Effector memory CD8-positive, alpha-beta T cell (primary cell): Measurements from ENCODE around the gene KIFC3.
"Not testable (repeated sequence)": the region's sequence is repeated elsewhere in the genome, so short reads cannot be mapped to it uniquely, and the experiment has no call there.

Experiments used
- ATAC-seq: fragments of 150-1000 bp; cut with Tn5 transposase; replicated peaks from 2 replicates; pipeline ENCODE4 v1.10.0; 2021; ENCODE audit warnings: mild to moderate bottlenecking, moderate library complexity
- DNase-seq, 3 experiments: peaks; one replicate each; pipeline ENCODE4 v3.0.0; 2021
- H3K27ac Mint-ChIP-seq, 2 donors: one replicate each; pipeline ENCODE4 v1.8.0; 2022; ENCODE audit warnings: mild to moderate bottlenecking in 2 of 2, mixed read lengths in 2 of 2, moderate library complexity in 2 of 2
- H3K27me3 Mint-ChIP-seq, 2 donors: one replicate each; pipeline ENCODE4 v1.8.0; 2022; ENCODE audit warnings: mixed read lengths in 2 of 2
- H3K36me3 Mint-ChIP-seq: one replicate; pipeline ENCODE4 v1.8.0; 2022; ENCODE audit warnings: mild to moderate bottlenecking, moderate library complexity, mixed read lengths; ENCODE audit not compliant: insufficient read depth
- H3K4me1 Mint-ChIP-seq, 2 donors: one replicate each; pipeline ENCODE4 v1.8.0; 2022; ENCODE audit warnings: low read depth in 2 of 2, mixed read lengths in 2 of 2
- H3K4me3 Mint-ChIP-seq, 2 donors: one replicate each; pipeline ENCODE4 v1.8.0; 2022; ENCODE audit warnings: mild to moderate bottlenecking in 2 of 2, mixed read lengths in 2 of 2, moderate library complexity in 2 of 2
- H3K9me3 Mint-ChIP-seq, 2 donors: one replicate each; pipeline ENCODE4 v1.8.0; 2022; ENCODE audit warnings: mixed read lengths in 2 of 2
- total RNA-seq, 9 experiments: gene quantifications; one replicate each; lab custom pipeline; 2026; lab: John Stamatoyannopoulos, UW

Gene KIFC3
- total RNA-seq, result 2.8 to 48.0 (median 6.2) reads per million in 9 experiments

GRCh38 chr16:57802341-57803133 lies at the start of gene KIFC3:
Gene KIFC3 (minus strand): TSS chr16:57802491. CDS start chr16:57798243, 4,248 bp downstream.
- ATAC-seq (peak; percentile 87), DNase-seq (peak; percentile 68 to 72 (median 70))
- Mint-ChIP-seq H3K27ac (peak within 1 kb of the TSS; percentile 90 to 97), H3K4me3 (peak within 1 kb of the TSS; percentile 87 to 96), H3K27me3 (no peaks in the 10 kb centered on the region), H3K36me3 (peaks cover 9% of the 10 kb centered on the region), H3K4me1 (peaks cover 33 to 37% of the 10 kb centered on the region in 2 donors), H3K9me3 (no peaks in the 10 kb centered on the region)

- H3K4me1 Mint-ChIP-seq, result peaks cover 0 to 4% of the 10 kb centered on the region in 2 donors
- no peaks in the 10 kb centered on the region for H3K9me3 Mint-ChIP-seq
- H3K27ac Mint-ChIP-seq, result no peak overlapping the region
- DNase-seq, result no peak
- ATAC-seq, result no peak
- H3K27me3 Mint-ChIP-seq, result peaks cover 0 to 16% of the 10 kb centered on the region in 2 donors
- peaks cover 4% of the 10 kb centered on the region for H3K36me3 Mint-ChIP-seq
- H3K4me3 Mint-ChIP-seq, result no peak overlapping the region
Measured at GRCh38 chr16:57848181-57848580, 45.9 kb upstream of the KIFC3 start.

GRCh38 chr16:57846931-57847330 lies 44.6 kb upstream of the KIFC3 start:
- H3K9me3 Mint-ChIP-seq, DNase-seq, ATAC-seq, H3K4me3 Mint-ChIP-seq, H3K36me3 Mint-ChIP-seq, H3K27me3 Mint-ChIP-seq, H3K4me1 Mint-ChIP-seq: not testable (repeated sequence)
- H3K27ac Mint-ChIP-seq, result peak overlapping the region in 1 of 2 donors; percentile 13

GRCh38 chr16:57846078-57846697 lies 43.9 kb upstream of the KIFC3 start:
- peak overlapping the region in 1 of 2 donors; percentile 13 for H3K27ac Mint-ChIP-seq
- H3K4me1 Mint-ChIP-seq, result peaks cover 0 to 4% of the 10 kb centered on the region in 2 donors
- no peak overlapping the region for H3K4me3 Mint-ChIP-seq
- H3K27me3 Mint-ChIP-seq, result peaks cover 0 to 5% of the 10 kb centered on the region in 2 donors
- peaks cover 4% of the 10 kb centered on the region for H3K36me3 Mint-ChIP-seq
- no peaks in the 10 kb centered on the region for H3K9me3 Mint-ChIP-seq
- DNase-seq (no peak), ATAC-seq (no peak)

- peaks cover 0 to 5% of the 10 kb centered on the region in 2 donors for H3K27me3 Mint-ChIP-seq
- ATAC-seq, result no peak
Measured at GRCh38 chr16:57845115-57845514, 42.8 kb upstream of the KIFC3 start.

GRCh38 chr16:57844416-57845030 lies 42.2 kb upstream of the KIFC3 start:
- Mint-ChIP-seq H3K4me1 (peaks cover 0 to 4% of the 10 kb centered on the region in 2 donors), H3K9me3 (no peaks in the 10 kb centered on the region), H3K27ac (no peak overlapping the region), H3K36me3 (peaks cover 4% of the 10 kb centered on the region), H3K4me3 (no peak overlapping the region), H3K27me3 (peaks cover 0 to 11% of the 10 kb centered on the region in 2 donors)
- DNase-seq, result no peak
- ATAC-seq, result no peak

More at GRCh38 chr16:57845115-57845514, 42.8 kb upstream of the KIFC3 start:
- H3K27ac Mint-ChIP-seq, result no peak overlapping the region
- no peaks in the 10 kb centered on the region for H3K9me3 Mint-ChIP-seq
- DNase-seq, result no peak
- H3K4me1 Mint-ChIP-seq, result peaks cover 0 to 4% of the 10 kb centered on the region in 2 donors
- H3K4me3 Mint-ChIP-seq, result no peak overlapping the region
- H3K36me3 Mint-ChIP-seq, result peaks cover 4% of the 10 kb centered on the region

- Mint-ChIP-seq H3K9me3 (no peaks in the 10 kb centered on the region), H3K4me1 (peaks cover 0 to 4% of the 10 kb centered on the region in 2 donors), H3K27me3 (peaks cover 0 to 11% of the 10 kb centered on the region in 2 donors), H3K4me3 (no peak overlapping the region), H3K27ac (no peak overlapping the region), H3K36me3 (peaks cover 4% of the 10 kb centered on the region)
- ATAC-seq, result no peak
- no peak for DNase-seq
Measured at GRCh38 chr16:57843400-57843799, 41.1 kb upstream of the KIFC3 start.

- no peak overlapping the region for H3K4me3 Mint-ChIP-seq
- ATAC-seq, result no peak
- H3K27me3 Mint-ChIP-seq, result peaks cover 0 to 11% of the 10 kb centered on the region in 2 donors
- DNase-seq, result no peak
- no peaks in the 10 kb centered on the region for H3K9me3 Mint-ChIP-seq
- H3K36me3 Mint-ChIP-seq, result peaks cover 4% of the 10 kb centered on the region
- peaks cover 0 to 4% of the 10 kb centered on the region in 2 donors for H3K4me1 Mint-ChIP-seq
- H3K27ac Mint-ChIP-seq, result no peak overlapping the region
Measured at GRCh38 chr16:57842601-57843000, 40.3 kb upstream of the KIFC3 start.

- DNase-seq (no peak), ATAC-seq (no peak)
- H3K27ac Mint-ChIP-seq, result no peak overlapping the region
- no peak overlapping the region for H3K4me3 Mint-ChIP-seq
- no peaks in the 10 kb centered on the region for H3K36me3 Mint-ChIP-seq
- no peaks in the 10 kb centered on the region for H3K9me3 Mint-ChIP-seq
- H3K4me1 Mint-ChIP-seq, result no peaks in the 10 kb centered on the region
- H3K27me3 Mint-ChIP-seq, result peaks cover 9 to 11% of the 10 kb centered on the region in 2 donors
Measured at GRCh38 chr16:57840833-57841232, 38.5 kb upstream of the KIFC3 start.

- H3K4me1 Mint-ChIP-seq, result no peaks in the 10 kb centered on the region
- no peak overlapping the region for H3K4me3 Mint-ChIP-seq
- DNase-seq (no peak), ATAC-seq (no peak)
- peaks cover 6 to 16% of the 10 kb centered on the region in 2 donors for H3K27me3 Mint-ChIP-seq
- no peaks in the 10 kb centered on the region for H3K36me3 Mint-ChIP-seq
- H3K9me3 Mint-ChIP-seq, result no peaks in the 10 kb centered on the region
- H3K27ac Mint-ChIP-seq, result no peak overlapping the region
Measured at GRCh38 chr16:57838161-57838560, 35.9 kb upstream of the KIFC3 start.

GRCh38 chr16:57837305-57838125 lies 35.2 kb upstream of the KIFC3 start:
- H3K36me3 Mint-ChIP-seq, result no peaks in the 10 kb centered on the region
- DNase-seq (no peak), ATAC-seq (no peak)
- H3K4me3 Mint-ChIP-seq, result no peak overlapping the region
- H3K27ac Mint-ChIP-seq, result no peak overlapping the region
- H3K4me1 Mint-ChIP-seq, result peaks cover 0 to under 1% of the 10 kb centered on the region in 2 donors
- H3K9me3 Mint-ChIP-seq, result no peaks in the 10 kb centered on the region
- peaks cover 6 to 18% of the 10 kb centered on the region in 2 donors for H3K27me3 Mint-ChIP-seq

- H3K27ac Mint-ChIP-seq, H3K36me3 Mint-ChIP-seq, H3K9me3 Mint-ChIP-seq, DNase-seq, H3K4me3 Mint-ChIP-seq, H3K4me1 Mint-ChIP-seq, ATAC-seq: not testable (repeated sequence)
- H3K27me3 Mint-ChIP-seq, result peaks cover 6 to 18% of the 10 kb centered on the region in 2 donors
Measured at GRCh38 chr16:57835439-57835838, 33.1 kb upstream of the KIFC3 start.

- no peak overlapping the region for H3K27ac Mint-ChIP-seq
- no peaks in the 10 kb centered on the region for H3K36me3 Mint-ChIP-seq
- peaks cover 0 to 2% of the 10 kb centered on the region in 2 donors for H3K4me1 Mint-ChIP-seq
- peaks cover 4 to 18% of the 10 kb centered on the region in 2 donors for H3K27me3 Mint-ChIP-seq
- DNase-seq (no peak), ATAC-seq (no peak)
- H3K9me3 Mint-ChIP-seq, result no peaks in the 10 kb centered on the region
- H3K4me3 Mint-ChIP-seq, result no peak overlapping the region
Measured at GRCh38 chr16:57834936-57835335, 32.6 kb upstream of the KIFC3 start.
